NCI-H146 (cell line): ENCODE measurements around the gene CD81.
A peak's percentile ranks its signal among the peaks of the same experiment; 100 is the strongest.

Source experiments
- DNase-seq: peaks from one replicate; lab custom pipeline; 2025; lab: John Stamatoyannopoulos, UW

The CD81 gene

GRCh38 chr11:2421996-2422395 is 44.9 kb downstream of the CD81 start:
- no peak for DNase-seq

- DNase-seq: no peak
Observed at GRCh38 chr11:2422461-2423156, 45.5 kb downstream of the CD81 start.

GRCh38 chr11:2423157-2424025 is 46.3 kb downstream of the CD81 start:
- DNase-seq: no peak

GRCh38 chr11:2424811-2425495 is 47.8 kb downstream of the CD81 start:
- no peak for DNase-seq

GRCh38 chr11:2425506-2425905 is 48.4 kb downstream of the CD81 start:
- DNase-seq: no peak

- DNase-seq: no peak
Observed at GRCh38 chr11:2426221-2426620, 49.1 kb downstream of the CD81 start.

- DNase-seq: no peak
Observed at GRCh38 chr11:2426826-2427521, 49.9 kb downstream of the CD81 start.

- no peak for DNase-seq
Observed at GRCh38 chr11:2427721-2428321, 50.7 kb downstream of the CD81 start.

GRCh38 chr11:2428322-2428795 is 51.2 kb downstream of the CD81 start:
- peak; percentile 55 for DNase-seq

GRCh38 chr11:2431395-2431794 is 54.3 kb downstream of the CD81 start:
- no peak for DNase-seq

- DNase-seq: no peak
Observed at GRCh38 chr11:2432171-2432621, 55.1 kb downstream of the CD81 start.

GRCh38 chr11:2432628-2433071 is 55.5 kb downstream of the CD81 start:
- no peak for DNase-seq

GRCh38 chr11:2433106-2433925 is 56.2 kb downstream of the CD81 start:
- no peak for DNase-seq

GRCh38 chr11:2434008-2434407 is 56.9 kb downstream of the CD81 start:
- no peak for DNase-seq

- no peak for DNase-seq
Observed at GRCh38 chr11:2434506-2435255, 57.6 kb downstream of the CD81 start.

- DNase-seq: no peak
Observed at GRCh38 chr11:2435288-2436012, 58.3 kb downstream of the CD81 start.

- DNase-seq: no peak
Observed at GRCh38 chr11:2436013-2436520, 59.0 kb downstream of the CD81 start.

GRCh38 chr11:2436521-2437031 is 59.5 kb downstream of the CD81 start:
- no peak for DNase-seq

- no peak for DNase-seq
Observed at GRCh38 chr11:2437516-2437915, 60.4 kb downstream of the CD81 start.
